Measurements from ENCODE around the gene AK5.

GRCh38 chr1:77350012-77350770 is 68.4 kb downstream of the AK5 start:
- no peak for TF ChIP-seq EZH2 (optimal IDR thresholded peaks at IDR 0.05; ENCODE audit: low read depth, low read length)
- TF ChIP-seq CTCF (IDR thresholded peaks at IDR 0.05; ENCODE audit: low read length) = no peak
- TF ChIP-seq EZH2phosphoT487 (IDR thresholded peaks at IDR 0.05; ENCODE audit: low read length) = no peak

Measured in MM.1S (cell line).